Activated CD8-positive, alpha-beta memory T cell treated with anti-CD3 and anti-CD28 coated beads, Interleukin-2, amount 50 U/mL, for 24 hours (primary cell): ENCODE data around the gene DAB2.

Source experiments
- DNase-seq: peaks from one replicate; pipeline ENCODE4 v3.0.0-alpha.2; 2020; ENCODE audit errors: extremely low read depth

Gene DAB2

GRCh38 chr5:39381376-39381775 lies 43.4 kb downstream of the DAB2 start:
- DNase-seq, result no peak

DNA sequence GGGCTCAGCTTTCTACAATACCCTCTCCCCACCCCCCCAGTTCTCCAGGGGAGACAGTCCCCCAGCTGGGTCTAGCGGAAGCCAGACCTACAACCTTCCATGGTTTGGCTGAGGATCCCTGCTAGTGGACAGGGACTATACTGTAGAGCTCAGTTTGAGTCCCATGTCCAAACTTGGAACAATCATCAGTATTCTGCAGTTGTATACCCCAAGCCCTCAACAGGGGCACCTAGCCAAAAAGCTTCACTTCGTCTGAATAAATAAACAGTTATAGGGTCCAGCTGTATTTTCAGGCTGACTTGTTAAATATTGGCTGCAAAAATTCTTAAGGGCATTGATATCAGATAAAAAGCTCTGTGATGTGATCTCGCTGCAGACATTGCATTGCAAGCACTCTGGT lies 45.1 kb downstream of the DAB2 start:
- no peak for DNase-seq

GRCh38 chr5:39377613-39378012 lies 47.2 kb downstream of the DAB2 start:
- DNase-seq, result no peak

DNA sequence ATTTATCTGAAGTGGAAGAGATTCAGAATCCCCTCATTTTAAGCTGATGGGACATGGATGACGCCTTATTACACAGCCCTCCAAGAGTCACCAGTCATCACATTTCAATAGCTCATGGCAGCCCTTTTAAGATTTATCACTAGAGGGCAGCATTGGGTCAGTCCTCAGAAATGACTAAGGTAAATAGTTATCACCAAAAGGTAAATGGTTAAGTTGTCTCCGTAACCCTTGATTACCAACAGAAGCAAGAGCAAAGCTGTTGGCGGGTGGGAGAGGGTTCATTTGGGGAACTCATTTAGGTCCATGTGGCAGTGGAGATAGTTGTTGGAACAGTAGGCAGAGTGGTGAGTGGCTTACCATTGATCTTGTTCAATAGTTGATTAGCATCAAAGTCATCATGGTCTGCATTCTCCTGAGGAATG lies 48.5 kb downstream of the DAB2 start:
- DNase-seq, result peak; percentile 3

GRCh38 chr5:39373791-39374190 lies 51.0 kb downstream of the DAB2 start:
- DNase-seq, result no peak

GRCh38 chr5:39371367-39371635 lies 53.5 kb downstream of the DAB2 start:
- no peak for DNase-seq

DNA sequence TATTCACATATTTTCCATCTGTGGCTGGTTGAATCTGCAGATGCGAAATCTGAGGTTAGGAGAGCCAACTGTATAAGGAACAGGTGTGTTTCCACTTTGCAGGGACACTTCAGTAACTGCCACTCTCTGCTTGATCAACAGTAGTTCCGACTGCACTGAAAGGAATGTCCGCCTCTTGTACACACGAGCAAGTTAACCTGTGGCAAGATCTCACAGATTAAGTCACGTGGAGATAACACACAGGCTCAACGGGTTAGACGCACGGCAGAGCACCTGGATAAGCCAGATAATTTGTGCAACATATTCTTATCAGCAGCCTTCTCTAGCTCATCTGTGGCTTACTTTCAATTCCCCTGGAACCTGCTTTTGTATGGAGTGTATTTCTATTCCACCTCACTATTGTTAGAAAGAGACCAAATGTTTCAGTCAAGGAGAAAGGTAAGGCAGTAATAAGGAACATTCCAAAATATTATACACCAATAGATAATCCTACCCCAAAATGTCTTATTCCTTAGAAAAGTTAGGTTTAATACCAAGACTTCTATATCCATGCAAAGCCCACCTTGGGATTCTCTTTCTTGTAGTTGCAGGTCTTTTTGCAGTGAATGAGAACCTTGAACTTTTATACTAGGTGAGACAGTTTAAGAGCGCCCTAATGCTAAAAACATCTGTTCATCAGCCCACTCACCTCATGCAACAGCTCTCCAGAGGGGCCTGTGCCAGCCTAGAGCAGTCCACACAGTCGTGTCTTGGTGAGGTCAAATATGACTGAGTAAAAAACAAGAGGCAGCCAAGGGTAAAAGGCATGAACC lies 54.0 kb downstream of the DAB2 start:
- no peak for DNase-seq

DNA sequence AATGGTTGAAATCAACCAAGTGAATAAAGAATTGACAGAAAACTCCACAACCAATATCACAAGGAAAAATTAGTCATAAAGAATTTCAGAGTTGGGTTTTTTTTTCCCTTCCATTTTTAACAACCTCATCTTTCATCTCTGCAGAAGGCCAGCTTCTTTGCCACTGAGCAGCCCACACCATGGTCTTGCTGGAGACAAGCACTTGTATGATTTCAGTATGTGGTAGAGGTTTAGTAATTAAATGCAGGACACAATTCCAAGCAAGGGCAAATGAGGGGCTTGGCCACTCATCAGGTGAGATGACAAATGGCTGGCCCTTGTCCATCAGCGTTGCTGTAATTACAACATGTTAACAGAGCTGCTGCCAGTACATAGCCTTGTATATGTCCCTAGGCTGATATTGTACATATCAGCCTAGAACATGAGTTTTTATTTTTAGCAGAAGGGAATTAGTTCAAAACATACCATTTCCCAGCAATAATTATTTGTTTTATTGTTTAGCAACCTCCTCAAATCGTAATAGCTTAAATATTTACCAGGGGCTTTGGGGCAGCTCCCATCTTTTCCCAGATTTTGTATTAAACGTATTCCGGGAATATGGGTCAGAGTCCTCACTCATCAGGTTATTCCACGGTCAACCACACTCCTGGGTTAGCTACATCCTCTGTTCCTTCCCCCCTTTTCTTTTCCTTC lies 55.5 kb downstream of the DAB2 start:
- no peak for DNase-seq

- DNase-seq, result no peak
These were observed 56.7 kb downstream of the DAB2 start for GRCh38 chr5:39368116-39368515.

DNA sequence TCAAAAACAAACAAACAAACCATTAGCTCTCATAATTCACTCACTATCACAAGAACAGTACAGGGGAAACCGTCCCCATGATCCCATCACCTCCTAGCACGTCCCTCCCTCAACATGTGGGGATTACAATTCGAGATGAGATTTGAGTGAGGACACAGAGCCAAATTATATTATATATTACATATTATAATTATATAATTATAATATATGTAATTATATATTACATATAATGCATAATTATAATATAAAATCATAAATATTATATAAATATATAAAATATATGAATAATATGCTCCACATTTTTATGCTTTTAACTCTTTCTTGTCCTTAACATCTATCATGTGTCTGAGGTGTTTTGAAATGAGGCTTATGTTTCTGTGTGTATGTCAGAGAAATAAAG lies 57.1 kb downstream of the DAB2 start:
- no peak for DNase-seq

DNA sequence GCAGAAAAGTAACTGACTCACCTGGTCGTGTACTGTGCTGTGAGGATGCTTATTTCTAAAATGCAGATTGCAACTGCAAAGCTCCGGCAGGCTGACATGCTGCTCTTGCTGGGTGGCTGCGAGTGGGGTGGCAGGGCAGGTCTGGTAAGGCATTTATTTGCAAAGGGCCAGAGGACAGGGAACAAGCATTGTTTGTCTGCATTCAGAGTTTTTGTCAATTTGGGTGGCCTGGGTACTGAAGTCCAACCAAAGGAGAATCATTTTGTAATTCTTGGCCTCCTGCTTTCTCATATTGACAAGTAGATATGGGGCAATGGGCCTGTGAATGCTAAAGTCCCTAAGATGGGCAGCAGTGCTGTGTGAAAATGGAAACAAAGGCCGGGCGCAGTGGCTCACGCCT lies 60.4 kb downstream of the DAB2 start, which contains the start of gene C9:
C9 (minus strand) TSS at position 129 of the 400 bp plus-strand sequence; CDS start at position 98, 31 bp downstream.
- DNase-seq, result no peak

DNA sequence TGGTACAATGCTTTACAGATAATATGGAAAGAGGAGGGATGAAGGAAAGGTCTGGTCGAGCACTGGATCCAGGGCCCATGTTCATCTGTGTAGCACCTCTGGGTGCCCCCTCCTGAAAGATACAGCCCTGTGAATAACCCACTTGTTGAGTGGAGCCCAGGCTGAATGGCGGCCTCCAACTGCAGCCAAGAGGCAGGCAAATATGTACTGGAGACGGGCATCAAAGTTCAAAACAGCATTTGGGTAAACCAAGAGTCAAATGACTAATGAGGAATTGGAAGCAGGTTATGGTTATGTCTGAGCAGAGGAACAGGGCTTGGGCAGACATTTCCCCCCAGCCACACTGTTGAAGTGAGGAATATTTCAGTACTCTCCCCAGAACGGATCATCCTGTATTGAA lies 61.6 kb downstream of the DAB2 start:
- no peak for DNase-seq

- DNase-seq, result no peak
These were observed 62.1 kb downstream of the DAB2 start for GRCh38 chr5:39362646-39363045.

GRCh38 chr5:39361306-39361705 lies 63.5 kb downstream of the DAB2 start:
- no peak for DNase-seq

DNA sequence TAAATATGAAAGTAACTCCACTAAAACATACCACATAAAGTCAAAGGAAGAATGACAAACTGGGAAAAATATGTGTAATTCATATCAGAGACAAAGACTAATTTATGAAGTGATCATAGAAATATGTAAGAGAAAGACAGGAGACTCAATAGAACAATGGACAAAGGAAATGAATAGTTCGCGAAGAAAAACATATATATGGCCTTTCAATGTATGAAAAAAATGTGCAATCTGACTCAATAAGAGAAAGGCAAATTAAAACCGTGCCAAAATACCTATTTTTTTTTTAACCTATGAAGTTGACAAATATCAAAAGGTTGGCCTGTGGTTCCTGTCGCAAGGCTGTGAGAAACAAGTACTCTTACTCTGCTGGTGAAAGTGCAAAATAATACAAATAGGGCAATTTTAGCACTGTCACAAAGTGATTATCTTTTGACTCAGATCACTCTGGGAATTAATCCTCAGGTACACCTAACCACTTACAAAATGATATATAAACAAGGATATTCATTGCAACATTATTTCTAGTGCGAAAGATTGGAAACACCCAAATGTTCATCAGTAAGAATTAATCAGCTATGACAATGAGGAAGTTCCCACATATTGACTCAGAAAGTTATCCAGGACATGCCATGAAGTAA lies 64.2 kb downstream of the DAB2 start:
- DNase-seq, result no peak

- no peak for DNase-seq
These were observed 68.5 kb downstream of the DAB2 start for GRCh38 chr5:39356263-39356662.

DNA sequence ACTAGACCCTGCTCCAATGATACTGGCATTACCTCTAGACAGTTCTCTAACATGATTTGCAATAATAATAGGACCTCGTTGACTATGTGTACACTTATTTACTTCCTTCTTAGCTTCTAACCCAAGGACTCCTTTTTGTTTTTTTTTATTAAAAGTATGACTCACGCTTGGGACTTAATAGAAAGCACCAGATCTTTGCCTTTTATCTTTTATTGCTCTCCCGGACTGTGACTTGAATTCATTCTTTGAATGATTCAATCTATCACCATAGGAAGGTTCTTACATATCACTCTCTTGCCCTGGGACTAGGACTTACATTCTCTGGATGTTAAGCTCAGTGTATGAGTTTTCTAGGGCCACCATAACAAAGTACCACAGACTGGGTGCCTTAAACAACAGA lies 69.5 kb downstream of the DAB2 start:
- DNase-seq, result no peak

DNA sequence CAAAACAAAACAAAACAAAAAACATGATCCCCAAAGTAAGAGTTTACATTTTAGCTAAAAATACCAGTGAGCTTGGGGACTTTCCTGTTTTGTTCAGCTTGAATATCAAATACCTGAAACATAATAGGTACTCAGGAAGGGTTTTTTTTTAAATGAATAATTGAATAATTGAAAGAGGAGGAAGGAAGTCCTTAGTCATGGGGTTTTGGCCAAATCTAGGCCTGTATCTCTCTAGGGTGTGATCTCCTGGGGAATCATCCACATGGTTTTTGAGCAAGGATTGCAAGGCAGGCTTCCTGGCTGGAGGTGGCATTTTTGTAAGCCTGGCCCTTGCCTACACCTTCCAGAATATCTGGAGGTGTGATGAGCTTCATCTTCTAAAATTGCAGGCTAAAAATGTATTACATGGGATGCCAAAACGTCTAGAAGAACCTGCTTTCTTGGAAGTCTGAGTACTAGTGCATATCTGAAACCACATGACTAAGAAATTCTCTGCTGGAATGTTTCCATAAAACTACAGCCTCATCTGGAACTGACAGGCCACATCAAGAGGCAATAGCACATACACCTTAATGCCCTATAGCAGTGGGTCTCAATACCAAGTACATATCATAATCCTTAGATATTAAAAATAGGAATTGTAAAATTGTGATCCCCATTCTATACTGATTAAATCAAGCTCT lies 70.9 kb downstream of the DAB2 start:
- no peak for DNase-seq

DNA sequence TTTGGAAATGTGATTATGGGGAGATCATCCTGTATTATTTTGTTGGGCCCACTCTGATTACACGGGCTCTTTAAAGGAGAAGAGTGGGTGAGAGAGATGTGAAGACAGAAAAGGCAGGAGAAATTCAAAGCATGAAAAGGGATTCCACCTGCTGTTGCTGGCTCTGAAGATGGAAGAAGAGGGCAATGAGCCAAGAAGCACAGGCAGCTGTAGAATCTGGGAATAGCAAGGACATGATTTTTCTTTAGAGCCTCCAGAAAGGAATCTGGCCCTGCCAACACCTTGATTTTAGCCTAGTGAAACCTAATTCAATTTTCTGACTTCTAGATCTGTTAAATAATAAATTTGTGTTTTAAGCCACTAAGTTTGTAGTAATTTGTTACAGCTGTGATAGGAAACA lies 71.8 kb downstream of the DAB2 start:
- DNase-seq, result no peak

DNA sequence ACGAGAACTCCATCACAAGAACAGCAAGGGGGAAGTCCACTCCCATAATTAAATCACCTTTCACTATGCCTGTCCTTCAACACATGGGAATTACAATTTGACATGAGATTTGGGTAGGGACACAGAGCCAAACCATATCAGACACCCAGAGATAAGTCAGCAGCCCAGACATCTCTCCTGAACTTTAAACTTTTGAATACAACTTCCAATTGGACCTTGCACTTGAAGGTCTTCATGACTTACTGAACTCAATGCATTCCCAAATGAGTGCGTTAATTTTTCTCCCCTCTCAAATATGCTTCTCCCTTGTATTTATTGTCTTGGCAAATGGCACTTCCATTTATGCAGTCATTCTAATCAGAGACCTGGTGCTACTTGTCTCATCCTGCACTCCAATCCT lies 72.6 kb downstream of the DAB2 start:
- no peak for DNase-seq

DNA sequence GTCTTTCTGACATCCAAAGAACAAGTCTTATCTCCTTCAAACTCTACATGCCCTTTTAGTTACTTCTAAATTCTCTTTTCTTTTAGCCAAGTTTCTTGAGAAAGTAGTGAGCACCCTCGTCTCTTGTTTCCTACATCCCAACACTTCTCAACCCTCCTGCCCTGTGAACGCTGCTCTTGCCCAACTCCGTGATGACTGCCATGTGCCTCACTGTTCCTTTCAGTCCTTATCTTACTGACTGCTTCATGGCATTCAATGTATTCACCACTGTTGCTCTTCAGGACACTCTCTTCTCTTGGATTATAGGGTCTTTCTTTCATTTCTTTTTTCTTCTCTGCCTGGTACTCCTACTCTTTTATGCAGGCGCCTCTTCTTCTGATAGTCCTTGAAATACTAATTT lies 75.3 kb downstream of the DAB2 start:
- DNase-seq, result no peak

DNA sequence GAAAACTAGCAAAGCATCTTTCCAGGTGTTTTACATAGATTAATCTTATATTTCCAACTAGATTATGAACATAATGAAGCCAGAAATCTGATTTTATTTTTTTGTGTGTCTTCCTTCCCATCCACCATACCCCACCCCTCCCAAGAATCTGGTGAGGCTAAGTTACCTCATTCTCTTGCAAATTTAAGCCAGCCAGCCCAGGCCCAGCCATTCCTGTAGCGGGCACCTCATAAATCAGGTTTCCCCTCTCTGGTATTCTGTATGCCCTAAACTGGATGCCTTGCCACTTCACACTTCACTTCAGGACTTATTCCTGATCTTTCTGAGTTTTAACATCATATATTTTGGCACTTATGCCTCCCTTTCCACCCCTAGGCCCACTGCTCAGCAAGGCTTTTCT lies 82.3 kb downstream of the DAB2 start:
- no peak for DNase-seq

DNA sequence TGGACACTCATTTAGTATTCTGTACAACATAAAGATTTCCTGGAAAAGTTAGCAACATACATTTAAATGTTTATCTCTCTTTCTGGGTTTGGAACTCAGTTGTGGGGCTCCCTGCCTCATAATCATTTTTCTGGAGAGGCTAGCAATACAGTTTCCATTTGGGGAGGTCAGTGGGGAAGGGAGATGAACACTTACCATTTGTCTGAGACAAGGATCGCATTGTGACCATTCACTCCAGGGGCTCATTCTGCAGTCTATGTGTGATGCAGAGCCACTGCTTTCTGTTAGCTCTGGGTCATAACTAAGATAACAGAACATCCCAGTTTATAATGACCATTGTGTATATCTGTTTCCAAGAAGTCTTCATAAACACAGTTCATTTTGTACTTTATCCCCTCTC lies 82.9 kb downstream of the DAB2 start:
- no peak for DNase-seq
